DMS153 treated with DMSO at 0.1 percent for 48 hours (cell line): Measurements from ENCODE around the gene SCN5A.

Source experiments
- DNase-seq: peaks from one replicate; lab custom pipeline; 2025; ENCODE audit not compliant: unreplicated experiment; lab: John Stamatoyannopoulos, UW

Gene SCN5A

DNA sequence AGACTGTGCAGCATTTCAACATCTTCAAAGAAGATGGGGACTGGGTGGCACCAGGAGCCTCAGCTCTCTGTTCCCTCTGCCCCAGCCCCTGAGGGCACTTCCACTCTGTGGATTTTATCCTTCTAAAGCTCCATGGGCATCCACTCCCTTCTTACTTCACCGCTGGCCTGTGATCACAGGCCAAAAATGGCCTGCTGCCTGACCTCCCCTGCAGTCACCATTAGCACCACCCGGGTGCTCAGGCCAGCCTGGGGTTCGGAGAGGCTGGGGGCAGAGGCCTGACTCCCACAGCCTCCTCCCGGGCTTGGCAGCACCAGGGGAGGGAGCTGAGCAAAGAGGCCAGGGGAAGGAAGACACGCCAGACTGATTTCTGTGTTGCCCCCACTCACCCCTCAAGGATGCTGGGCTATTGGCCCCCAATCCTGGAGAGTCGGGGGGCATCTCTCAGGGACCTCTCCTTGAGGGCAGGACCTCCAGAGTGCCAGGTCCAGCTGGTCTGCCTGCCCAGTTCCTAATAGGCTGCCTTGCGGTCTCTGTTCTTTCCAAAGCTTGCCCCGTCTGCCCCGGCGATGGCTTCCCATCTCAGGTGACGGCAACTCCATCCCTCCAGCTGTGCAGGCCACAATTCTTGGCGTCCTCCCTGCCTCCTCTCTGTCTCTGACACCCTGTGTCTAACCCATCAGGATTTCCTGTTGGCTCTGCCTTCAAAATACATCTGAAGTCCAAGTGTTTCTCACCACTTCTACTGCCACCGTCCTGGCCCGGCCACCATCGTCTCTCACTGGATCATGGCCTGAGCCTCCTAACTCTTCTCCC lies 86.2 kb downstream of the SCN5A start:
- DNase-seq: no peak

DNA sequence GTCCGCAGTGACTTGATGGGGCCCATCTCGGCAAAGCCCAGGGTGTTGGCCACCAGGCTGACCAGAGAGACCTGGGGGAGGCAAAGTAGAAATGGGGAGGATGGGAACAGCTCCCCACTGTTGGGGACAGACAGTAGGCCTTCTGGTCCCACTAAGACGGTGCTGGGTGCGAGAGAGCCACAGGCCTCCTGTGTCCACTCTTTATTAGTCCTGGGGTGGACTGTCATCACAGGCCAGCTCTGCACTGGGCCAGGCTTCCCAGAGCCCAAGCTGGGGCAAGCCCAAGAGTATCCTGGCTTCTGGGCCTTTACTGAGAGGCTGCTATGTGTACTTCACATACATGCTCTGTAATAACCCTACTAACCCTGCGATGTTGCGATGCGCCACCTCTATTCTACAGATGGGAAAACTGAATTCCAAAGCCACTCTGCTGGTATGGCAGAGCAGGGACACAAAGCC lies 87.0 kb downstream of the SCN5A start:
- DNase-seq: no peak

DNA sequence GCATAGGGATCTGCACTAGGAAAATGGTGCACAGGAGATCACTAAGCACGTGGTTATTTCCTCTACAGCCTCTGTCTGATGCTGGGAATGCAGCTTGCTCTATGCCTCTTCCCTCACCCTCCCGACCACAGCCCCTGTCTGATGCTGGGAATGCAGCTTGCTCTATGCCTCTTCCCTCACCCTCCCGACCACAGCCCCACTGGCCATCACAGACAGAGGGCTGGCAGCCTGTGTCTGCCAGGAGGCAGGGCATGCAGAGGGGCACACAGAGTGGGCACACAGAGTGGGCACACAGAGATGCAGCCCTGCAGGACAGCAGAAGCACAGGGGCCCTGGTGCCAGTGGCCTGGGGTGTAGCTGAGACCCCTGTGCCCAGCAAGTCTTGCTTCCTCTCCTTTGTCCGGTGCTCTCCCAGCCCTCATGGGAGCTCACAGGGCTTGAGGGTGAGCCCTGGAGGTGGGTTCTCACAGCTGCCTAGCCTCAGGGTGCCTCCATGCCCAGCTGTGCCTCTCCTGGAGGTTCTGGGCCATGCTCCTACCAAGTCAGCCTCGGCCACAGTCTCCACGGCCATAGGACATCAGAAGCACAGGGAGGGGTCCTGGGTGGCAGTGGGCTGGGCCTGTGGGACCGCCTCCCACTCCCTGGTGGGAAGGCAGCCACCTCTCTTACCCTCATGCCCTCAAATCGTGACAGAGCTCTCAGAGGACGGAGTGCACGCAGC lies 87.6 kb downstream of the SCN5A start:
- no peak for DNase-seq

DNA sequence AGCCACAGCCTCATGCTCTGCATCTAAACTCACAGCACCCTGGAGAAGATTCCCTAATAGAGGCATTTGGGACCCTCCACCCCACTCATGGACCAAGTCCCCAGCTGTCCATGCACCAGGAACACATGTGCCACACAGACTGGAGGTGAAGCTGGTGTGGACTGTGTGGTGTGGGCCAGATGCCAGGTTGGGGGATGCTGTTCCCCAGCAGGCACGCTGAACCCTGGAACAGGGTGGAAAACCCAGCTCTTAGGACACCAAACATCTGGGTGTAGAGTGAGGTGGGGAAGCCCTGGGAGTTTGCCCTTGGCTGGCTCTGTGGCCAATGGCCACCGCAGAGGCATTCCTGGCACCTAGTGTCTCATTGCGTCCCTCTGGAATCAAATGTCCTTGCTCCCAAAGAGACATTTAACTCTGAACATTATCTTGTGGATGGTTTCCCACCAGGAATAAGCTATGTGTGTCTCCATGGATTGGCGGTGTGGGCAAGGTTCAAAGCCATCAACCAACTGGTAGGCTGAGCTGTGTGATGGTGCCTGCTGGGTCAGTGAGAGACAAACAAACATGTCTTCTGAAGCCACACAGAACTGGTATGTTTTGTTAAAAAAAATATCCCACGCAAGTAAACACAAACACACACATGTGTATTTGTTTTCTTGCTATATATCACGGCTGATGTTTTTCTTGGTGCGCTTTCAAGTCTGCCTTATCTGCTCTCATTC lies 88.3 kb downstream of the SCN5A start:
- no peak for DNase-seq

DNA sequence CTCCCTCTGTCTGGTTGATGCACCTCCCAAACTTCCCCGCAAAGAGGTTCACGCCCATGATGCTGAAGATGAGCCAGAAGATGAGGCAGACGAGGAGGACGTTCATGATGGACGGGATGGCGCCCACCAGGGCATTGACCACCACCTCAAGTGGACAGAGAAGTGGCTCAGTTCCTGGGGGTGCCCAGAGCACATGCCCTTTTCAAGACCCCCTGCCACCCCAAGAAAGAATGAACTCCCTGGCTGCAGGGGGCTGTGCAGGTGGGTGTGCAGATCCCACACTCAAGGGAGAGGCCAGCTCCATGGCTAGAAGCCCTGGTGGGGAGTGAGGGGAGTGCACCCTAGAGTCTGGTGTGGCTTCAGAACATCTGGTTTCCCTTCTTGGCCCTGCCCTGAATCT lies 89.2 kb downstream of the SCN5A start:
- no peak for DNase-seq

DNA sequence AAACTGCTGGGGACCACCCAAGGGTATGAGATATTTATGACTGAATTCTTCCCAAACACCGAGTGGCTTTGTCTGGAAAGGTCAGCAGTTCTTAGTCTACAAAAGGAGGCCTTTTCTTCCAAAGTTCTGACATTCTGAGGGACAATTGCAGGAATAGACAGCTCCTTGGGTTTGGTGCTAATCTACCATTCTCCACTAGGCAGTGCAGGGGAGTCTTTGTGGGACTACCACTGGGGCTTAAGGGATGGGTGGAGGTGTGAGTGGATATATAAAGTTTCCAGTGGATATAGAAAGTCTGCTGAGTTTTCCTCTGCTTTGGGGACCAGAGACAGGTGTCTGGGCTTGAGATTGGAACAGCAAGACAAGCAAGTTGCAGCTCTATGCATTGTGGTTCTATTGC lies 90.6 kb downstream of the SCN5A start:
- DNase-seq: no peak

DNA sequence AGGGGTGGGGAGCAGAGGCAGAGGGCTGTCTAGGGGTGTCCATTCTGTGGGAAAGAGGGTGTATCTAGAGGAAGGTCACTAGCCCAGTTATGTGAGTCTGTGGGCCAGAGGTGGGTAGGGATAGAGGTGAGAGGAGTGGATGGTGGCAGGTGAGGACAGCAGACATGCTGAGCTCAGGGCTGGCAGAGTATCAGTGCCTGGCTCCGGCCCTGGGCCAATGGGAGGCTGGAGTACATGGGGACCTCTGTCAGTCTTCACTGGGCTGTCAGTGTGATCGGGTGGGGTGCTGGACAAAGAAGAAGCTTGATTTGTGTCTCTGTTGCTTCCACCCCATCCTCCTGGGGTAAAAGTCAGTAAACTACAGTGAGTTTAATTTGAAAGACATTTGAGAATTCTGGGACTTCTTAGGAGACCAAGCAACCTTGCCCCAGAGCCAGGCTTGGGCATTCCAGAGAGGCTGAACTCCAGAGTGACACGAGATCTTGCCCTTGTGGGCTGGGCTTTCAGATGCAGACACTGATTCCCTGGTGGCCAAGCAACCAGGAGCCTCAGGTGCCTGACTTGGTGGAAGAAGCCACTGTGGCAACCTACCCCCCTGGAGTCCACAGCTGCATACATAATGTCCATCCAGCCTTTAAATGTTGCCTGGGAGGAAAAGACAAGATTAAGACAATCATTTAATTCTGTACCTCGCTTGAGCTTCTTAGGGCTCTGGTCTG lies 92.7 kb downstream of the SCN5A start:
- DNase-seq: no peak

DNA sequence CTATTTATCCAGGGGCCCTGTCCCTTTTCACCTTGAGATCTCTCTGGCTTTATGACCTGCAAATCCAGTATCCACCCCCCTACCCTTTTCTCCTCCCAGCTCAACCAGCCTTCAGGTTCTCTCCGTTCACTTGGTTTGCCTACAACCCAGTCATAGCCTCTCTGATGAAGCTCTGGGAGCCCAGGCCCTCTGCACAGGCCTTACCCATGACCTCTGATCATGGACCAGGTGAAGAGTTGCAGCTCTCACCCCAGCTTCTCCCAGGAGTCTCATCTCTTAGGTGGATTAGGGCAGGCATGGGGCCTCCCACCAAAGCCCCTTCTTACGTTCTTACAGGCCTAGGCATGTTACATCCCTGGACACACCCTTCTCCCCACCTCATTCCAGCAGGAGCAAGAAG lies 93.6 kb downstream of the SCN5A start:
- DNase-seq: no peak

DNA sequence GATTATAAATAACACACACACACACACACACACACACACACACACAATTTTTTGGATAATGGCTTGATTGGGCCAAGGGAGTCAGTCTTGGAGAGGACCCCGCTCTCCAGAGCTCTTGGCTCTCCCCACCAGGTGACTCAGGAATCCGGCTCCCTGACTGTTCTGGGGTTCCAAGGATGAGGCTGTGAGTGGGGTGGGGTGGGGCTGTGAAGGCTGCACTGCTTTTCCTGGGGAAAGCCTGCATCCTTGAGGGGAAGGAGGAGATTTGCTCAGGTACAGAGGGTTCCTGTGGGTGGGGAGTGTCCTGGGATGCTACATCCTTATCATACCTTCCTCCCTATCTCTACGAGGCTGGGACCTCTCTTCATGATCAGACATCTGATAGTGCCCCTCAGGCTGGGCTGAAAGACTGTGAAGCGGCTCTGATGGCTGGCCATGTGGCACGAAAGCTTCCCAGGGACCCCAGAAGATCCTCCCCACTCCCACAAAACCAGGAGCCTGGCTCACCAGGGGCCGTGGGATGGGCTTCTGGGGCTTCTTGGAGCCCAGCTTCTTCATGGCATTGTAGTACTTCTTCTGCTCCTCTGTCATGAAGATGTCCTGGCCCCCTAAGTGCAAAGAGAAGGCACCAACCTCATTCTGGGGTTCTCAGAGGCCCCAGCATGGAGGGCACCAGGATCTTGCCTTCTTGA lies 94.2 kb downstream of the SCN5A start:
- DNase-seq: no peak

DNA sequence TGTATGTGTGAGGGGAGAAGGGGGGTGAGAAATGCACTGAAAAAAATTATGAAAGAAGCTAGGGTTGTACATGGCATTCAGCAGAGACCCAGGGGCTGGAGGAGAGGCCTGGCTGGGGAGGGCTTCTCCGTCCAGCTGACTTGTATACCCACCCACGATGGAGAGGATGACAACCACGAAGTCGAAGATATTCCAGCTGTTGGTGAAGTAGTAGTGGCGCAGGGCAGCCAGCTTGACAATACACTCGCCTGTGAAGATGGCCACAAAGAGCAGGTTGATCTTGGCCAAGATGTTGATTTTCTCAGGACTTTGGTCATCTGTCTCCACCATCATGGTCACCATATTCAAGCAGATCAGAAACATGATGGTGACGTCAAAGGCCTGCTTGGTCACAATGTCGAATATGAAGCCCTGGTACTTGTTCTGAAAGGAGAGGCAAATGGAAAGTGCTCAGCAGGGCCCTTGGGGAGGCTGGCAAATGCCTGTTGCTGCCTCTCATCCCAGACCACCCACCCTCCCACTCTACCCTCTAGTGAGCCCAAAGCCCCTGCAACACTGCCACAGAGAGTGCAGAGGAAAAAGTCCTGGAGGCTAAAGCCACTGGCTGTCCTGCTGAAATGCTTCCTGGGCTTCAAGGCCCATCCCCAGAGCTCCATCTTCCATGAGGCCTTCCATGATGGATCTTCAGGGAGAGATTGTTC lies 95.2 kb downstream of the SCN5A start:
- DNase-seq: no peak

DNA sequence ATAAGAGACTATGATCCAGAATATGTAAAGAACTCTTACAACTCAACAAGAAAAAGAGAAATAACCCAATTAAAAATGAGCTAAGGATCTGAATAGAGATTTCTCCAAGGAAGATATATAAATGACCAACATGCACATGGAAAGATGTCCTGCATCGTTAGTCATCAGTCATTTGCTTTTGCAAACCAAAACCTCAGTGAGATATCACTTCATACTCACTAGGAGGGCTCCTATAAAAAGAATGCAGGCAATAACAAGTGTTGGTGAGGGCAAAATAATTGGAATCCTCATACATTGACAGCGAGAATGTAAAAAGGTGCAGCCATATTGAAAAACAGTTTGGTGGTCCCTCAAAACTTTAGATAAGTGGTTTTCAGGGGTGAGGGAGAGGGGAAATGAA lies 96.4 kb downstream of the SCN5A start:
- DNase-seq: no peak

DNA sequence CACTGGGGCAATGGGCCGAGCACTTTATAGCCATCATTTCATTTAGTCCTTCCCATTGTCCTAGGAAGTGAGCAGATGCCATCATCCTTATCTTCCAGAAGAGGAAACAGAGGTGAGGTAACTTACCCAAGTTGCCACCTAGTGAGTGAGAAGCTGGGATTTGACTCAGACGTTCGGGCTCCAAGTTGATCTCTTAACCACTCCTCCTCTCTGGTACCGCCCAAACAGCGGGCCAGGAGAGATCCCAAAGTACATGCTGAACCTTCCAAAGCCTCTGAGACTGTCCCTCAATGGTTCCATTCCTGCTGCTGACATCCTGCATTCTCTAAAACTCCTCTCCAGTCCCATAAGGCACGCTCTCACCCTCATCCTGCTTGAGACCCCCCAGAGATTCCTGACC lies 97.1 kb downstream of the SCN5A start:
- no peak for DNase-seq

DNA sequence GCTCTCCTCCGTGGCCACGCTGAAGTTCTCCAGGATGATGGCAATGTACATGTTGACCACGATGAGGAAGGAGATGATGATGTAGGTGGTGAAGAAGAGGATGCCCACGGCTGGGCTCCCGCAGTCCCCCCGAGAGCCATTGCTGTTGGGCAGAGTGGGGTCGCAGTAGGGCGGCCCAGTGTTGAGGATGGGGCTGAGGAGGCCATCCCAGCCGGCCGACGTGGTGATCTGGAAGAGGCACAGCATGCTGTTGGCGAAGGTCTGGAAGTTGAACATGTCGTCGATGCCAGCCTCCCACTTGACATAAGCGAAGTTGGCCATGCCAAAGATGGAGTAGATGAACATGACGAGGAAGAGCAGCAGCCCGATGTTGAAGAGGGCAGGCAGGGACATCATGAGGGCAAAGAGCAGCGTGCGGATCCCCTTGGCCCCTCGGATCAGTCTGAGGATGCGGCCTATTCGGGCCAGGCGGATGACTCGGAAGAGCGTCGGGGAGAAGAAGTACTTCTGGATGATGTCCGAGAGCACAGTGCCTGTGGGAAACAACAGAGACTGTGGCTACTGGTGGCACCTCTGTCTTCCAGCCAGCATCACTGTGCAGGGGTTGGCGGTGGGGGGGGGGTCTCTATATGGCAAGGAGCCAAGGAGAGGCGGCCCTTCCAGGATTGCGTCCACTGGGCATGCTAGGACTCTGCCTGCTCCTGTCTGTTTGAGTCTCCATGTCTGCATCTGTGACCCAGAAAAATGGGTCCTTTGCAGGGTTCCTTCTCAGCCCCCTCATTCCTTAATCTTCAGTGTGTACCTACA lies 98.3 kb downstream of the SCN5A start:
- DNase-seq: no peak

DNA sequence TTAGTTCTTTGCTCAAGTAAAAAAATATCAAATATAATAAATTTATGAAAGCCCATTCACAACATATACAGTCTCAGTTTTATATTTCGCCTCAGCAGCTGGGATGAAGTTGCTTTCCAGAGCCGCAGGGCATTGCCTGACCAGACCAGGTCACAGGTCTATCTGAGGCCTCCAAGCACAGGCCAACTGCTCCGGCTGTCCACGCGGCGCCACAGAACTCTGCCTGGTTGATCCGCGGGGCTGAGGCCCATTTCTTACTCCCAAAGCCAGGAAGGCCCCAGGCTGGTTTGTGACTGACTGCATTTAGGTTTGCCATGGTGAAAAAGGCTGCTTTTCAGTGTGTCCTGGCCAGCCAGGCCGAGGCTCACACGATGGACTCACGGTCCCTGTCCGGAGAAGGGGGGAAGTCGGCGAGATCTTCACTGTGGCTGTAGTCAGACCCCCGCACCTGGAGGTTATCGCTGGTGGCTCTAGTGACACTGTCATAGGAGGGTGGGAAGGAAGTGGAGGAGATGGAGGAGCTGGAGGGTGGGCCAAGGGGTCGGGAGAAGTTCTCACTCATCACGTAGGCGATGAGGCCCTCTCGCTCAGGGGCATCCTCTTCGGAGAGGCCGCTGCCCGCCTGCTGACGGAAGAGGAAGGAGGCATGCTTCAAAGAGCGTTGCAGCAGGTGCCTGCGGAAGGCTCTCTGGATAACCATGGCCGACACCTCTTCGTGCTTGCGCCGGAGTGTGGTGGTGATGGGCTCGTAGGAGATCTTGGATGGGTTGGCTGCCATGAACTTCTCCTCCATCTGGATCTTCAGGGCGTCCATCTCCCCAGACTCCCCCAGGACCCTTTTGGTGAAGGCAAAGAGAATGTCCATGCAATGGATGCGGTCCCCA lies 99.3 kb downstream of the SCN5A start:
- no peak for DNase-seq

DNA sequence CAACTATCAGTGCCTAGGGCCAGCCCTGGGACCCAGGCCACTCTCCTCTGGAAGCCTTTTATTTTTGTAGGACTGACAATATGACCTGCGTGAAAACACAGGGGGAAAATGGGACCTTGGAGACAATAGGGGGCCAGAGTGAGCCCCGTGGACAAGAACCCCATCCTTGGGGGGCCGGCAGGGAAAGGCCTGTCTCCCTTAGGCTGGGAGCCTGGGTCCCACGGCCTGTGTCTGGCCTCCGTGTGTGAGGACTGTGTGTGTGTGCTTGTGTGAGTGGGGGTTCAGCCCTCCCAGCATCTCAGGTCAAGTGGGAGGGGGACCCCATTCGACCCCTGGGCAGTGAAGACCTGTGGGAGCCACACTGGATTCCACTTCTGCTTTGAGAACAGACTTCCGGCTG lies 100.0 kb downstream of the SCN5A start:
- no peak for DNase-seq

DNA sequence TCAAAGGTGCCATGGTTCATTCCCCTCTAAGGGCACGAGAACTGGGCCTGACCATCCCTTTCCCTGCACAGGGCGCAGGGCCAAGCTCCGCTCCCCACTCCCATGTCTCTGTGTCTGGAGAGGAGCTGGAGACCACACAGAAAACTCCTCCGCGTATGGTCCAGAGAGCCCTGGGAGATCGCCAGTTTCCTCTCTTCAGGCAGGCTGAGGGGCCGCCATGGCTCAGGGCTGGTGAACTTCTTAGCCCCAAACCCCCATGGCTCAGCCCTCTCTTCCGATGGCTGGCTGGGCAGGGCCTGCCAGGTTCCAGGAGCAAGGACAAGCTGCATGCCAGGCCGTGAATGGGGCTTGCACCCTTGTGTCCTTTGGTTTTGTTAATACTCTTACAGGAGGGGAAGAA lies 100.4 kb downstream of the SCN5A start:
- DNase-seq: no peak

DNA sequence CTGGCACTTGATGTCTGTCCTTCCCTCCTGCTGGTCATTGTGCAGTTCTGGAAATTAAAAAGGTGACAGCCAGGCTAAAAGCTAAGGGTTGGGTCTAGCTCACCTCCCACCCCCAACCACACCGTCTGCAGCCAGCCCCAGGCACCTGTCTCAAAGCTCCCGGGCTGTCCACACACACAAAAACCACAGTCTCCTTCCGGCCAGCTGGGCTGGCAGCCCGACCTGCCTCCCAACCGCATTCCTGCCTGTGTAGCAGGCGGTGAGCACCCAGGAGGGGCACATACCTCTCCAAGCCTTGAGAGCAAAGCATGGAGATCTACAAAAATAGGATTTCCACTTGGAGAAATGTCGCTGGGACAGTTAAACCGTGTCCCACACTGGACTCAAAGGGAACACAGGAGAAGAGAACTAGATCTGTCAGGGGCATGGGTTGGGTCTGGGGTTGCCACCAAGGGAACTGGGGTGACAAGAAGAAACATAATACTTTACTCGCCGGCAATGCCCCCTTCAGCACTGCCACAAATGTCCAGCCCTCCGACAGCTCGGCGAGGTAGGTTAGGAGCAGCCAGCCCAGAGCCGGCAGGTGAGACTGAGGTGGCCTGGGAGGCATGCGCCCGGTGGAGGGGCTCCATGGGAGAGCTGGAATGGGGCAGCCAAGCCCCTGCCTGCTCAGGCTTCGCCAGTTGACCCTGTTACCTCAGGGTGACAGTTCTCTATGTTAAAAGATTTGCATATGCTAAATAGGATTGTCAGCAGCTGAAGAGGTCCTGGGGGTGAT lies 101.1 kb downstream of the SCN5A start:
- DNase-seq: no peak
